GM06990 (cell line): ENCODE results near the gene OPHN1.

ENCODE experiments used
- DNase-seq: peaks from one replicate; pipeline ENCODE4 v3.0.0-alpha.2; 2011; ENCODE audit not compliant: insufficient read length; ENCODE audit errors: extremely low read depth
- H3K27me3 ChIP-seq: replicated peaks from 2 replicates; pipeline ENCODE4 v1.6.0; 2011; ENCODE audit warnings: low read length; ENCODE audit not compliant: control insufficient read depth, insufficient read depth
- H3K36me3 ChIP-seq: 2 replicates; pipeline ENCODE4 v1.5.1; 2011; ENCODE audit warnings: low read length; ENCODE audit not compliant: control insufficient read depth, insufficient read depth
- H3K4me3 ChIP-seq: replicated peaks from 2 replicates; pipeline ENCODE4 v1.5.1; 2011; ENCODE audit warnings: low read depth, mild to moderate bottlenecking, control low read depth, low read length
- CTCF ChIP-seq: IDR thresholded peaks from 2 replicates; pipeline ENCODE4 v1.5.1; 2011; ENCODE audit warnings: low read length, control low read depth, mild to moderate bottlenecking, inconsistent platforms; ENCODE audit not compliant: insufficient read depth, poor library complexity, severe bottlenecking

OPHN1 gene

GRCh38 chrX:68415316-68415715 is 18.0 kb downstream of the OPHN1 start:
- TF ChIP-seq CTCF: no peak
- Histone ChIP-seq H3K36me3 (no peaks in the 10 kb centered on the region), H3K4me3 (no peak overlapping the region), H3K27me3 (no peaks in the 10 kb centered on the region)
- no peak for DNase-seq

GRCh38 chrX:68413254-68413653 is 20.0 kb downstream of the OPHN1 start:
- Histone ChIP-seq H3K4me3 (no peak overlapping the region), H3K27me3 (no peaks in the 10 kb centered on the region), H3K36me3 (no peaks in the 10 kb centered on the region)
- TF ChIP-seq CTCF: no peak
- no peak for DNase-seq

- DNase-seq: no peak
- no peaks in the 10 kb centered on the region for H3K36me3 ChIP-seq
- TF ChIP-seq CTCF: no peak
- no peak overlapping the region for H3K4me3 ChIP-seq
- no peaks in the 10 kb centered on the region for H3K27me3 ChIP-seq
Measured at GRCh38 chrX:68411729-68412128, 21.6 kb downstream of the OPHN1 start.

GRCh38 chrX:68409194-68409593 is 24.1 kb downstream of the OPHN1 start:
- TF ChIP-seq CTCF: no peak
- Histone ChIP-seq H3K4me3 (no peak overlapping the region), H3K27me3 (no peaks in the 10 kb centered on the region), H3K36me3 (no peaks in the 10 kb centered on the region)
- DNase-seq: no peak

DNA sequence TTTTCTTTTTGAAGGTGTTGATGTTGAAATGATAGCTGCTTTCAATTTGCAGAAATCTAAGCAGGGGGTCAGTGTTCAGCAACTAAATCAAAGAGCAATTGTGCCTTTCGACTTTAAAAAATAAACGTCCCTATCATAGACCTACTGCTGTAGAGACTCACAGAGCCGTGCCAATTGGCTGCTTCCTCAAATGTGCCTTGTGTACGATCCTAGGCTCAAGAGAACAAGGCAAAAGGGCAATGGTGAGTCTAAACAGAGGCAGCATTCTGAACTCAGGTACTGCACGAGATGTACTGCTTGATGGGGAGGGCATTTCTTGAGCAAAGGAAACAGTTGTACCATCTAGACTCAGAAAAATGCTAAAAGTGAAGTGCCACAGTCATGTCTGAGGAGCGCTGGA is 29.8 kb downstream of the OPHN1 start:
- no peak for TF ChIP-seq CTCF

DNA sequence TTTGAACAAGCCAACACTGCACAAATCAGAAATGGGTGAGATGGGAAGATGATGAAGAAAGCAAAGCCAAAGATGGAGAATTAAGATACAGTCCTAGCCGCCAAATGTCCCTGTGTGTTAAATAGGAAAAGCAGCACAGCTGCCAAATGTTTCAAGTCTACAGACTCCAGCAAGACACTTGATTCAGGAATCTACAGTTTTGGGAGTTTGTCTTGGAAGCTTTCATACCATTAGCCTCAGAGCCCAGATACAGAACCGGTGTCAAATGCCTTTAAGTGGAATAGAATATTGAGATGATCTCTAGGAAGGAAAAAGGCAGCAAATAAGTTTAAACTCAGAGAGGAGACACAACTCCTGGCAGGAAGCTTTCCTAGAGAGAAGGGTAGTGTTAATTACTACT is 30.3 kb downstream of the OPHN1 start:
- DNase-seq: no peak
- no peak for TF ChIP-seq CTCF
- Histone ChIP-seq H3K4me3 (no peak overlapping the region), H3K27me3 (no peaks in the 10 kb centered on the region), H3K36me3 (no peaks in the 10 kb centered on the region)

More for the DNA sequence above, 29.8 kb downstream of the OPHN1 start:
- no peaks in the 10 kb centered on the region for H3K36me3 ChIP-seq
- no peak overlapping the region for H3K4me3 ChIP-seq
- no peak for DNase-seq
- no peaks in the 10 kb centered on the region for H3K27me3 ChIP-seq
